Activated CD4-positive, CD25-positive, alpha-beta regulatory T cell treated with anti-CD3 and anti-CD28 coated beads, Interleukin-2, amount 50 U/mL, for 16 hours (primary cell): ENCODE measurements around the gene SPACA5.
"Not testable (repeated sequence)": the region's sequence is repeated elsewhere in the genome, so short reads cannot be mapped to it uniquely, and the experiment has no call there.

Experiments
- DNase-seq: peaks from one replicate; pipeline ENCODE4 v3.0.0-alpha.2; 2020; ENCODE audit warnings: low read depth, low spot score

The SPACA5 gene

DNA sequence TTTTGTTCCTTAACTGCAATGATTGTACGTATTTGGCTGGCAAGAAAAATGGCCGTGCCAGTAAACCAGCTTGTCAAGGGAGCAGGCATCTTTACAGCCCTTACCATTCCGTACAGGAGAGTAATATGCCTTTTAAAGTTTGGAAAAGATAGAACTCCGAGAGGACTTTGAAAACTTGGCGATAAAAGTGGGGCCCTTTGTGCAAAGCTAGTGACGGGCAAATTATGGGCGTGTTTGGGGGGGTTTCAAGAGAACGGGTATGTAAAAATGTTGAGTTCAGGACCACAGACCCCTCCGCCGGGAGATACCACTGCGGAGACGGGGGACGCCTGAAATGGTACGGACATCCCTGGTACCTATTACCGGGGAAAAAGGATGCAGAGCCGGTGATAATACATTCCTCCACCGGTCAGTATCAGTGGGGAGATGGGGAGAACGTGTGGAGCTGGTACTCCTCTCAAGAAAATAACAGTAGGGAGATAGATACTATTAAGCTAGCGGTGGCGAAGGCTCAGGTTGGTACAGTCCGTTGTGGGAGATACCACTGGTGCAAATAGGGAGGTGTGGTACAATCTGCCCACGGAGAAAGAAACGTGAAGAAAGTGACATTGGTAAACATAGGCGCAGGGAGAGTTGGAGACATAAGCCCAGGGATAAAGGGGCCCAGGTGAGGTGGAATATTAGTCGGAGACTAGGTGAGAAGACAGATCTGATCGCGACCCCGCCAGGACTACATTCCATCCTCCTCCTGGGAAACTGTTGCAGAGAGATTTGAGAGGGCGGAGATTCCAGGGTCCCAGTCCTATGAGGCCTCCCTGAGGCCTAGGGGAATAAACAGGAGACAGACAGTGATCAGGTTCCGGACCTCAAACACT is 14.5 kb downstream of the SPACA5 start:
- DNase-seq = peak; percentile 46

- no peak for DNase-seq
Measured at GRCh38 chrX:48022100-48022499, 15.3 kb downstream of the SPACA5 start.

DNA sequence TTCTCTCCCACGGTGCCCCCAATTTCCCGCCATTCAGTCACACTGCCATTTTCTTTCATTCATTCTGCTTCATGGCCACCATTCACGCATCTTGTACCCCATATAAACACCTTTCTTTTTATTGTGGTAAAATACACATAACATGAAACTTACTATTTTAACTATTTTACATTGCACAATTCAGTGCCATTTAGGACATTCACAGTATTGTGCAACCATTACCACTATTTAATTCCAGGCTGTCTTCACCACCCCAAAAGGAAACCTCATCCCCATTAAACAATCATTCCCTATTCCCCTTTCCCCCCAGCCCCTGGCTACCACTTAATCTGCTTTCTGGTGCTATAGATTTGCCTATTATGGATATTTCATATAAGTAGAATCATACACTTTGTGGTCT is 15.9 kb downstream of the SPACA5 start:
- no peak for DNase-seq

GRCh38 chrX:48025561-48025960 is 18.8 kb downstream of the SPACA5 start:
- no peak for DNase-seq

GRCh38 chrX:48027545-48027944 is 20.8 kb downstream of the SPACA5 start:
- DNase-seq = not testable (repeated sequence)

DNA sequence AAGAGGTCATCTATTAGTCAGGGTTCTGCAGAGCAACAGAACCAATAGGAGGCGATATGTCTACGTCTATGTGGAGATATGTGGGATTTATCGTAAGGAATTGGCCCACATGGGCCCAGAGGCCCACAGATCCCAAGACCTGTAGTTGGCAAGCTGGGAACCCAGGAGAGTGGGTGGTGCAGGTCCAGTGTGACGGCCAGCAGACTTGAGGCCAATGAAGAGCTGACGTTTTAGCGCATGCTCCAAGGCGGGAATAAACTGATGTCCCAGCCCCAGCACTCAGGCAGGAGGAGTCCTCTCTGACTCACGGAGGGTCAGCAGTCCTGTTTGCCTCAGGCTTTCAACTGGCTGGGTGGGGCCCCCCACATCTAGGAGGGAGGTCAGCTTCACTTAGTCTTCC is 21.3 kb downstream of the SPACA5 start:
- DNase-seq = no peak

DNA sequence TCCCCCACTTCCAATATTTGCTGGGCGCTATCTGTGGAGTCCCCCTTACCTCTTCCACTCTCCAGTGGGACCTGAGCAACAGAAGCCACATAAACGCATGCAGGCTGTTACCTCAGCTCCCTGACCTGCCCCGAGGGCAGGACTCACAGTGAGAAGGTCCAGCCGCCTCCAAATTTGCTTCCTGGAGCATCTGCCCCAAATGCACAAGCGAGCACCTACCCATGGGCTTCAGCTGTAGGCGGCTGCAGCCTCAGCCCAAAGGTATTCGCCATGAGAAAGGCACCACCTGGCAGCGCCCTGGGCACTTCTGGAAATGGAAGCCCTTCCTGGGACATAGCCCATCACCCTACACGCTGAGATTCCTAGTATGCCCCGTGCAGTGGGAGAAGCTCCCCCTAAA is 23.4 kb downstream of the SPACA5 start:
- no peak for DNase-seq

- DNase-seq = not testable (repeated sequence)
Measured at GRCh38 chrX:48030641-48031173, 23.9 kb downstream of the SPACA5 start.

DNA sequence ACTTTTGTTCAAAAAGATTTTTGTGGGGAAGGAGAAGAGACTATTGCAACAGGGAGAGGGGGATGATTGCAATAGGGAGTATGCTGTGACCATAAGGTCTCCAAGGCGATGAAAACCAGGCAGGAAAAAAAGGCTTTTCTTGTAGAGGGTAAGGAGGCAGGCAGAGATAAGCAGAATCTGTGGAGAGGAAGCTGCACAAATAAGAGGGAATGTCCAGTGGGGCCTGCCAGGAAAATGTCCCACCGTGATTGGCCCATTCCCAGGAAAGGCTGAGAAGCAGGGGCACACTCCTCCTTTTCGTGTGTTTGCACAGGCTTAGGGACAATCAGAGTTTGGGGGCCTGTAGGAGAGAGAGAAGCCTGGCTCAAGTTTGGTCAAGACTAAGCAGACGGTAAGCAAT is 29.1 kb downstream of the SPACA5 start:
- no peak for DNase-seq

GRCh38 chrX:48043056-48043455 is 36.3 kb downstream of the SPACA5 start:
- no peak for DNase-seq

GRCh38 chrX:48045410-48046311 is 38.9 kb downstream of the SPACA5 start:
- DNase-seq = no peak

DNA sequence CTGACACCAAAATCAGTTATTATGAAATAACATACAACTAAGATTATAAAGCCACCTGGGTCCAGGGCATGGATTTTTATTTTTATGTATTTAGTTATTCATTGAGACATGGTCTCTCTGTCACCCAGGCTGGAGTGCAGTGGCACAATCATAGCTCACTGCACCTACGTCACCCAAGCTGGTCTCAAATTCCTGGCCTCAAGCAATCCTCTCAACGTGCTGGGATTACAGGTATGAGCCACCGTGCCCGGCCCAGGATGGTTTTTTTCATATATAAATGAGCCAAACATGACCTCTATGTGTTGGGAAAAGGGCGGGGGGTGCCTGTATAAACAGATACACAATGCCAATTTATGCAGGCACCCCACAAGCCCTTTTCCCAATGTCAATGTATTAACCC is 40.1 kb downstream of the SPACA5 start:
- no peak for DNase-seq

DNA sequence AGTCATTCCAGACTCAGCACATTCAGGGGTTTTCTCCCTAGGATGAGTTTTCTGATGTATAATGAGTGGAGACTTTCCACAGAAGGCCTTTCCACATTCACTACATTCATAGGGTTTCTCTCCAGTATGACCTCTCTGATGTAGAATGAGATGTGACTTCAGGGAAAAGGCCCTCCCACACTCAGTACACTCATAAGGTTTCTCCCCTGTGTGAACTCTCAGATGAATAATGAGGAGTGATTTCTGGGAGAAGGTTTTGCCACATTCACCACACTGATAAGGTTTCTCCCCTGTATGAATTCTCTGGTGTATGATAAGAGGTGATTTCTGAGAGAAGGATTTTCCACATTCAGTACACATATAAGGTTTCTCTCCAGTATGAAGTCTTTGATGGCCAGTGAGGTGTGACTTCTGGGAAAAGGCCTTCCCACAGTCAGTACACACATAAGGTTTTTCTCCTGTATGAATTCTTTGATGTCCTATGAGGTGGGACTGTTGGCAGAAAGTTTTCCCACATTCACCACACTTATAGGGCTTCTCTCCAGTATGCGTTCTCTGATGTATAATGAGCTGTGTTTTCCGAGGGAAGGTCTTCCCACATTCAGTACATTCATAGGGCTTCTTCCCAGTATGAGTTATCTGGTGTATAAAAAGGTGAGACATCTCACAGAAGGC is 52.0 kb downstream of the SPACA5 start:
- no peak for DNase-seq

- no peak for DNase-seq
Measured at GRCh38 chrX:48059296-48059639, 52.5 kb downstream of the SPACA5 start.
